Measurements from ENCODE around the gene XIRP1.

- no peak for TF ChIP-seq CTCF (IDR thresholded peaks at IDR 0.05)
- TF ChIP-seq POLR2A (IDR thresholded peaks at IDR 0.05): no peak
- TF ChIP-seq POLR2AphosphoS5 (IDR thresholded peaks at IDR 0.05; ENCODE audit: insufficient read depth in 1 of 2, low read depth in 1 of 2): no peak
These were observed 15.2 kb upstream of the XIRP1 start for GRCh38 chr3:39207361-39208186.
